Activated naive CD4-positive, alpha-beta T cell treated with anti-CD3 and anti-CD28 coated beads, Interleukin-2, amount 50 U/mL, for 24 hours (primary cell): Measurements from ENCODE around the gene ATP6V0E1.

Source experiments
- H3K27ac Mint-ChIP-seq: one replicate; pipeline ENCODE4 v1.8.0; 2021; ENCODE audit warnings: mild to moderate bottlenecking, mixed read lengths
- H3K27me3 Mint-ChIP-seq: one replicate; pipeline ENCODE4 v1.8.0; 2021; ENCODE audit warnings: mixed read lengths
- H3K36me3 Mint-ChIP-seq: one replicate; pipeline ENCODE4 v1.8.0; 2021; ENCODE audit warnings: mixed read lengths
- H3K4me1 Mint-ChIP-seq: one replicate; pipeline ENCODE4 v1.8.0; 2021; ENCODE audit warnings: mixed read lengths
- H3K4me3 Mint-ChIP-seq: one replicate; pipeline ENCODE4 v1.8.0; 2021; ENCODE audit warnings: mild to moderate bottlenecking, mixed read lengths
- H3K9me3 Mint-ChIP-seq: one replicate; pipeline ENCODE4 v1.8.0; 2021; ENCODE audit warnings: mixed read lengths

The ATP6V0E1 gene

DNA sequence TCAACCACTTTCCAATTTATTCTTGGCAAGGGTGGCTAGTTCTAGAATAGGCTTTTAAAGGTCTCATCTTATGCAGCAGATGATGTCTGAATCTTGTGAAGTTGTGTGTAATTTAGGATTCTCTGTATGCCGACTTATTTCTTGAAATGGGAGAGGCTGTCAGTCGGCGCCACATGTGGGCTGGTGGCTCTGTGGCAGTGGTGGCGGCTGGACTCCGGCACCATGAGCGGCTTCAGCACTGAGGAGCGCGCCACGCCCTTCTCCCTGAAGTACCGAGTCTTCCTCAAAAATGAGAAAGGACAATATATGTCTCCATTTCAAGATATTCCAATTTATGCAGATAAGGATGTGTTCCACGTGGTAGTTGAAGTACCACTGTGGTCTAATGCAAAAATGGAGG, 8.3 kb upstream of the ATP6V0E1 start:
- Mint-ChIP-seq H3K9me3 (no peaks in the 10 kb centered on the region), H3K4me3 (no peak overlapping the region), H3K27ac (no peak overlapping the region), H3K36me3 (no peaks in the 10 kb centered on the region), H3K4me1 (peaks cover 6% of the 10 kb centered on the region), H3K27me3 (peaks cover 2% of the 10 kb centered on the region)

DNA sequence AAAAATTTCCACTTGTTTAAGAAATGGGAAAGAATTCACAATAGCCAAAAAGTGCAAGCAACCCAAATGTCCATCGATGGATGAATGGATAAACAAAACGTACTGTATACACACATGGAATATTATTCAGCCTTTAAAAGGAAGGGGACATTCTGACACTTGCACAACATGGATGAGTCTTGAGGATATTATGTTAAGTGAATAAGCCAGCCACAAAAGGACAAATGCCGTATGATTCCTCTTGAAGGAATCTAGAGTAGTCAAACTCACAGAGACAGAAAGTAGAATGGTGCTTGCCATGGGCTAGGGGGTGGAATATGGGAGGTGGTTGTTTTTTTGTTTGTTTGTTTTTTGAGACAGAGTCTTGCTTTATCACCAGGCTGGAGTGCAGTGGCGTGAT, 3.8 kb upstream of the ATP6V0E1 start:
- no peak overlapping the region for H3K4me3 Mint-ChIP-seq
- no peaks in the 10 kb centered on the region for H3K36me3 Mint-ChIP-seq
- H3K27me3 Mint-ChIP-seq, result no peaks in the 10 kb centered on the region
- H3K27ac Mint-ChIP-seq, result no peak overlapping the region
- H3K4me1 Mint-ChIP-seq, result peaks cover 19% of the 10 kb centered on the region
- no peaks in the 10 kb centered on the region for H3K9me3 Mint-ChIP-seq

DNA sequence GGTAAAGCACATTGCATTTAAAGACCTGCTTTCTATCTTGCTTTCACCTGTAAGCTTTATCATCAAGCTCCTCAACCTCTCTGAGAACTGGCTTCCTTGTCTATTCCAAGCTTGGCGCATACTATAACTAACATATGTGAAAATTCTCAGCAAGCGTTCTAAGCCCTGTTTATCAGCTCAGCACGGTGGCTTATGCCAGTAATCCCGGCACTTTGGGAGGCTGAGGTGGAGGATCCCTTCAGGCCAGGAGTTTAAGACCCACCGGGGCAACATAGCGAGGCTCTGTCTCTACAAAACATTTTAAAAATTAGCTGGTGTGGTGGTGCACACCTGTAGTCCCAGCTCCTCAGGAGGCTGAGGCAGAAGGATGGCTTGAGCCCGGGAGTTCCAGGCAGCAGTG, 1.6 kb upstream of the ATP6V0E1 start:
- H3K9me3 Mint-ChIP-seq, result no peaks in the 10 kb centered on the region
- H3K4me3 Mint-ChIP-seq, result no peak overlapping the region
- peaks cover 37% of the 10 kb centered on the region for H3K4me1 Mint-ChIP-seq
- peaks cover 8% of the 10 kb centered on the region for H3K36me3 Mint-ChIP-seq
- H3K27me3 Mint-ChIP-seq, result no peaks in the 10 kb centered on the region
- H3K27ac Mint-ChIP-seq, result no peak overlapping the region

DNA sequence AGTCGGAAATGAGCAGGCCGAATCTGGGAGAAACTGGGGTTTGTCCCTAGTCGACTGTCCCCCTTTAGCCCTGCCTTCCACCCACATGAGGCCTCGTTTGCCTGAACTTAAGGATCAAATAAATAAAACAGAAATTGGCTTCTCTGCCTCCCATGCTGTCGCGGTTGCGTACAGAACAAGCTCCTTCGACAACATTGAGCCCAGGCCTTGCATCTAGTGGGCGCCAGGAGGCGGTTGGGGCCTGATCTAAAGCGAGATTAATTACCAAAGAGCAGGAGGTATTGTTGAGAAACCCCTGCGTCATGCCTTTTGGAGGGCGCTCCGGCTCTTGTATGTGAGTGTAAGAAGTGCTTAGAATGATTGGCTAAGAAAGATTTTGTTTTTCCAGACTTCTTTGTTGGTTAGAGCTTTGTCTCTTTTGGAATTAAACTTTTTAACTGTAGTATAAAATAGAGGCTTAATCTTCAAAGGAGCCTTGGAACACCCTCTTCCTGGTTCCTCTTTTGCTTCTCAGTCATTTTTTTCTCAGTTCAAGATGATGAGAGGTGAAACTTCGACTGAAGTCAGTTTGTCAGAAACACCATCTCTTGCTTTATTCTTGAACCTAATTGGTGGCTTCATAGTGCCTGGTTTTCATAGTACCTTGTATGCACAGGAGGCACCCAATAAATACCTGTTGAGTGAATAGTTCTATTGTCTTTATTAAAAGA, 828 bp downstream of the ATP6V0E1 start:
- Mint-ChIP-seq H3K27ac (peak overlapping the region; percentile 99), H3K4me1 (peaks cover 48% of the 10 kb centered on the region), H3K9me3 (no peaks in the 10 kb centered on the region), H3K27me3 (no peaks in the 10 kb centered on the region), H3K36me3 (peaks cover 12% of the 10 kb centered on the region), H3K4me3 (peak overlapping the region; percentile 97)

DNA sequence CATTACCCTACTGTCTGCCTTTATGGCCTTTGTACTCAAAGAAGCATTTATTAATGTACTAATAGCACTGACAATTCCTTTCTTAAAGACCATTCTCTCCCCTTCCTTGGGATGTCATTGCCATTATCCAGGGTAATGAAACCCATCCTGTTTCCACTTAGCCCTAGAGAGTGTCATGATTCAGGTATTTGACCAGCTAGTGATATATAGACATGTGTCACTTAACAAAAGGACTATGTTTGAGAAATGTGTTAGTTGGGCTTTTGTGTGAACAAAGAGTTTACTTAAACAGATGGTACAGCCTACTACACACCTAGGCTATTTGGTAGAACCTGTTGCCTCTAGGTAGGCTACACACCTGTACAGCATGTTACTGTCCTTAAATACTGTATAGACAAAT, 2.0 kb downstream of the ATP6V0E1 start:
- Mint-ChIP-seq H3K27me3 (no peaks in the 10 kb centered on the region), H3K4me3 (peak overlapping the region; percentile 80), H3K36me3 (peaks cover 12% of the 10 kb centered on the region), H3K27ac (peak overlapping the region; percentile 91), H3K4me1 (peaks cover 53% of the 10 kb centered on the region), H3K9me3 (no peaks in the 10 kb centered on the region)

DNA sequence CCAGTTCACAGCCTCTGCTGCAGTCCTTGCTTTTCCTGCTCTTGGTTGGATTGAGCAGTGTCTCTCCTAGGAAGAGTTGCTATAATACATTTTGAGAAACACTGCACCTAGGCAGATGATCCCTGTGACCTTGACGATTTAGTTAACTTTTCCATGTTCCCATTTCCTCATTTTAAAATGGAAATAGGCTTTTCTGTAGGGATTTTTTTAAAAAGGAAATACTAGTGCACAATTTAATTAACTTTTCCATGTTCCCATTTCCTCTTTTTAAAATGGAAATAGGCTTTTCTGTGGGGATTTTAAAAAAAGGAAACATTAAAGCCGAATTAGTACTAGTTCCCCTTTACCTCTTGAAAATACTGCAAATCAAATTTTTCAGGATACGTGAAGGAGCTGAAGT, 4.7 kb downstream of the ATP6V0E1 start:
- H3K27ac Mint-ChIP-seq, result no peak overlapping the region
- H3K36me3 Mint-ChIP-seq, result peaks cover 22% of the 10 kb centered on the region
- H3K27me3 Mint-ChIP-seq, result no peaks in the 10 kb centered on the region
- no peaks in the 10 kb centered on the region for H3K9me3 Mint-ChIP-seq
- peaks cover 66% of the 10 kb centered on the region for H3K4me1 Mint-ChIP-seq
- no peak overlapping the region for H3K4me3 Mint-ChIP-seq

DNA sequence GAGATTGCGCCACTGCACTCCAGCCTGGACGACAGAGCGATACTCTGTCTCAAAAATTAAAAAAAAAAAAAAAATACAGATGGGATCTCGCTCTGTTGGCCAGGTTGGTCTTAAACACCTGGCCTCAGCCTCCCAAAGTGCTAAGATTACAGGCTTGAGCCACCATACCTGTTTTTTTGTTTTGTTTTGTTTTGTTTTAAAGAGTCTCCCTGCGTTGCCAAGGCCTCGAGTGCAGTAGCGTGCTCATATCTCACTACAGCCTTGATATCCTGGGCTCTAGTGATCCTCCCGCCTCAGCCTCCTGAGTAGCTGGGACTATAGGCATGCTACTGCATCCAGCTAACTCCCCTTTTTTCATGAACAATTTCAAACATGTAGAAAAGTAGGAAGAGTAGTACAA, 7.2 kb downstream of the ATP6V0E1 start:
- Mint-ChIP-seq H3K4me1 (peaks cover 72% of the 10 kb centered on the region), H3K9me3 (no peaks in the 10 kb centered on the region), H3K4me3 (no peak overlapping the region), H3K27me3 (no peaks in the 10 kb centered on the region), H3K36me3 (peaks cover 23% of the 10 kb centered on the region), H3K27ac (no peak overlapping the region)

DNA sequence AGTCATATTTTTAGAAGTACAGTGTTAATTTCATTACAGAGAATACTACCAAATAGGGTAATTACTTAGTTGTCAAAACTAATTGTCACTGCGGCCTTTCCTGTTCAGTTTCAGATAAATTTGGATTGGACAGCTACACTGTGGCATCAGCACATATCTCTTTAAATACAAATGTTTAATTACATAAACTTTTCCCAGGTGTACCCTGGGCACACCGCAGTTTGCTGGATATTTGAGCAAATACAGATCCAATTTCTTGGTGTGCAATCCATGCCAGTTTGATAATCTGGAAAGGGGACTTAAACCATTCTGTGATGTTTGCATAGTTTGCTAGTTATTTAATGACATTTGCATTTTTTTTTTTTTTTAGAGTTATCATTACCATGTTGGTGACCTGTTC, 10.8 kb downstream of the ATP6V0E1 start:
- H3K4me3 Mint-ChIP-seq, result no peak overlapping the region
- H3K27me3 Mint-ChIP-seq, result no peaks in the 10 kb centered on the region
- peaks cover 64% of the 10 kb centered on the region for H3K4me1 Mint-ChIP-seq
- no peaks in the 10 kb centered on the region for H3K9me3 Mint-ChIP-seq
- H3K27ac Mint-ChIP-seq, result no peak overlapping the region
- peaks cover 20% of the 10 kb centered on the region for H3K36me3 Mint-ChIP-seq

DNA sequence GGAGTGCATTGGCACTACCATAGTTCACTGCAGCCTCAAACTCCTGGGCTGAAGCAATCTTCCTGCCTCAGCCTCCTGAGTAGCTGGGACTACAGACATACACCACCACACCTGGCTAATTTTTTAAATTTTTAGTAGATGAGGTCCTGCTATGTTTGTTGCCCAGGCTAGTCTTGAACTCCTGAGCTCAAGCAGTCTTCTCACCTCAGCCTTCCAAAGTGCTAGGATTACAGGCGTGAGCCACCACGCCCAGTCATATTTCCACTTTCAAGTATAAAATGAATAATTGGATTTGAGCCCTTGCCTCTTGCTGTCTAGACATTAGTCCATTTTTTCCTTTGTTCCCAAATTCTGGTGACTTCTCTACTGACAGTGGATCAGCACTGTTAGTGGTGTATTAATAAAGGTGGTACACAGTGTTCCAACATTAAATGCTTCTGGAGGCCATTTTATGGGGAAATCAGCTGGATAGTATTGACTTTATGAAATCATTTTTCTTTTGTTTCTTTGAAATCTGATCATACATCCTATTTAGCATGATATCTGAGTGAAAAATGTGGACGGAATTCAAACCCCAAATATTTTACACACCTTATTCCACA, 15.9 kb downstream of the ATP6V0E1 start:
- Mint-ChIP-seq H3K27me3 (no peaks in the 10 kb centered on the region), H3K4me1 (peaks cover 73% of the 10 kb centered on the region), H3K4me3 (peak overlapping the region; percentile 44), H3K36me3 (peaks cover 15% of the 10 kb centered on the region), H3K9me3 (no peaks in the 10 kb centered on the region), H3K27ac (peak overlapping the region; percentile 77)

DNA sequence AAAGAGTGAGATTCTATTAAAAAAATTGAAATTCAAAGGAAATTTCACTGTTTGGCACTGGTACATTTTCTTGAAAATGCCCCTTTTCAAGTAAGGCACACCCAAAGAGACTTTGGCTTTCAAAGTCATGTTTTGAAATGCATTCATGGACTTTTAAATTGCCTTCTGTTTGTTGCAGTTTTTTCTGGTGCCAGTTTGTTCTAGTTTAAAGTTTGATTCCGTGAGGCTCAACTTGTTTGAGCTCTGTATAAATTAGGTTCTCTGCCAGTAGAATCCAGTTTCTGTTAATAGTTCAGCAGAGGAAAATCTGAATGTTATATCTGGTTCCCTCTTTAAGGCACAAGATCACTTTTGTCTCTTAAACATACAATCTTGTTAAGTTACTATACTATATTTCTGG, 16.4 kb downstream of the ATP6V0E1 start:
- peaks cover 15% of the 10 kb centered on the region for H3K36me3 Mint-ChIP-seq
- H3K9me3 Mint-ChIP-seq, result no peaks in the 10 kb centered on the region
- peaks cover 78% of the 10 kb centered on the region for H3K4me1 Mint-ChIP-seq
- no peaks in the 10 kb centered on the region for H3K27me3 Mint-ChIP-seq
- H3K4me3 Mint-ChIP-seq, result no peak overlapping the region
- peak overlapping the region; percentile 81 for H3K27ac Mint-ChIP-seq

DNA sequence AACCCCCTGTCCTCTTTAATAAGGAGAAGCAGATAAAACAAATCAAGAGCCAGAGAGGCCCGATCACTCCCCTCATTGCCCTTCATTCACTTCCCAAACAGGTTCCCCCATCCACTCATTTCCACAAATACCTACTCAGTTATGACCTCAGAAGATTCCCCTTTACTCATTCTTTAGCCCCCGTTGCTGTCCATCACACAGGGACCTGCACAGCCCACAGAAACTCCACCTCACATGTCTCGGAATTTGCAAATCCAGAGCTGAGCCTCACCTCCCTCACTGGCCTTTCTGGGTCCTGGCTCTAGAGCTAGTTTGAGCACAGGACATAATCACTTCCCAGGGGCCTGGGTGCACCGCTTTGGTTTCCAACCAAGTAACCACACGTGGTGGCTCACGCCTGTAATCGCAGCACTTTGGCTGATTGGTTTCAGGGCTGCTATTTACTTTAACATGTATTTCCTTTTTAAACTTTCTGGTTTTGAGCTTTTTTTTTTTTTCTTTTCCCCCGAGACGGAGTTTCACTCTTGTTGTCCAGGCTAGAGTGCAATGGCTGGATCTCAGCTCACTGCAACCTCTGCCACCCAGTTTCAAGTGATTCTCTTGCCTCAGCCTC, 17.8 kb downstream of the ATP6V0E1 start:
- peak overlapping the region; percentile 39 for H3K4me3 Mint-ChIP-seq
- H3K4me1 Mint-ChIP-seq, result peaks cover 82% of the 10 kb centered on the region
- H3K9me3 Mint-ChIP-seq, result no peaks in the 10 kb centered on the region
- peak overlapping the region; percentile 79 for H3K27ac Mint-ChIP-seq
- peaks cover 15% of the 10 kb centered on the region for H3K36me3 Mint-ChIP-seq
- no peaks in the 10 kb centered on the region for H3K27me3 Mint-ChIP-seq

DNA sequence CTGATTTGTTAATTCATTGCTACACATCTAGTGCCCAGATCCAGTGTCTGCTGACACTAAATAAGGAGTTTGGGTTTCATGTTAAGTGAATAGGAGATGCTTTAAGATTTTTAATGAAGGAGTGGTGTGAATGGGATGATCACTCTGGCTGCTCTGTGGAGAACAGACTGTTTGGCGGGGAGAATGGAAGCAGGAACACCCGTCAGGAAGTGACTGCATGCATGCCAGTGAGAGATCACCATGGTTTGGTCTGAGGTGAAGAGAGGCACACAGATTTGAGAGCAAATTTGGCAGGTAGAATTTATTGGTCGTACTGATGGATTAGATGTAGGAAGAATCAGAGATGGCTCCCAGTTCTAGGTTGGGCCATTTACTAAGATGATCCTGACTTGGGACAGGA, 19.8 kb downstream of the ATP6V0E1 start:
- Mint-ChIP-seq H3K4me1 (peaks cover 91% of the 10 kb centered on the region), H3K27me3 (no peaks in the 10 kb centered on the region), H3K27ac (peak overlapping the region; percentile 24), H3K9me3 (no peaks in the 10 kb centered on the region), H3K4me3 (peak overlapping the region; percentile 11), H3K36me3 (peaks cover 14% of the 10 kb centered on the region)

DNA sequence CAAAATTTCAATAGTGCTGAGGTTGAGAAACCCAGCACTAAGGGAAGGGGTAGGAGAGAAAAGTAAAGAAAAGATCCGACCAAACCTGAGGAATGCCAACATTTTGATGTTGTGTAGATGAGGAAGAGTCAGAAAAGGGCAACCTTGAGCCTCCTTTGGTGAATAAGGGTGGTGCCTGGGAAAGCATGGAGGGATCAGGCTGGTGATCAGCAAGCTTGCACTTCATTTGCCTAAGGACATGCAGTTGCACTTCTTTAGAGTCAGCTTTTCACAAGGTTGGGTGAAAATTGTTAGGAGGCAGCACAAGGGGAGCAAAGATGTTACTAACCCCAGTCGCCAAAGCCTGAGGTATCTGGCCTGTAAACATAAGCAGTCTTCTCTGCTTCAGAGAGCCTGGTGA, 20.4 kb downstream of the ATP6V0E1 start:
- Mint-ChIP-seq H3K27ac (peak overlapping the region; percentile 73), H3K9me3 (no peaks in the 10 kb centered on the region), H3K4me3 (no peak overlapping the region), H3K27me3 (no peaks in the 10 kb centered on the region), H3K36me3 (peaks cover 14% of the 10 kb centered on the region), H3K4me1 (peaks cover 86% of the 10 kb centered on the region)

DNA sequence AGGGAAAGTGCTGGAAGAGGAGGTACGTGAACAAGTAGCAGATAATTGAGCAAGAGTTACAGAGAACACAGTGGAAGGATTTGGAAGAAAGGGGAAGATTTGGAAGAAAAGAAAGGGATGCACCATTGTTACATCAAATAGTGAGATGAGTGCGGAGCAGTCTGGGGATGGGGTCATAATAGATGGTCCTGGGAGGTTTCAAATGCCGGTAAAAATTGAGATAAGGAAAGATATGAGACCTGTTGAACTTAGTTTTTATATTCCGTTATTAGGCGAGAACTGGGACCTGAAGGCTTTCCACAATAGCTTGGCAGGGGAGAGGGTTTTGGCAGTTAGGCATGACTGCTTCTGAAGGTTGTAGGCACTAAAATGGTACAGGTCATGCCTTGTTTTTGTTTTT, 20.9 kb downstream of the ATP6V0E1 start:
- Mint-ChIP-seq H3K9me3 (no peaks in the 10 kb centered on the region), H3K27me3 (no peaks in the 10 kb centered on the region), H3K27ac (peak overlapping the region; percentile 73), H3K36me3 (peaks cover 14% of the 10 kb centered on the region), H3K4me3 (no peak overlapping the region), H3K4me1 (peaks cover 82% of the 10 kb centered on the region)

DNA sequence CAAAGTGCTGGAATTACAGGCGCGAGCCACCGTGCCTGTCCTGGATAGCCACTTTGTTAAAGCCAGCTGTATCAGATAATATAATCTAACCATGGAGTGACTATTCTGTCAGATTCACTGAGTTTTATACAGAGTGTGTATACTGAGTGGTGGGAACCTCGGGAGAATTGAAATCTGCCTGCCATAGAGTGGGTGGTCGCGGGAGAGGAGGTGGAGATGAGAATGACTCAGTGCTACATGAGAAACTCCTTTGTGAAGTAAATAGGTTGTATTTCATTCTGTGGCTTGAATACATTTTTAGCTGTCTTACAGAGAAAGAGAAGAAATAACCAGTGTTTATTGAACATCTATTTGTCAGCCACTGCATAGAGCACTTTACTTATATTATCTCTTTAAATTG, 26.4 kb downstream of the ATP6V0E1 start:
- no peaks in the 10 kb centered on the region for H3K9me3 Mint-ChIP-seq
- peaks cover 69% of the 10 kb centered on the region for H3K4me1 Mint-ChIP-seq
- H3K27ac Mint-ChIP-seq, result peak overlapping the region; percentile 8
- no peak overlapping the region for H3K4me3 Mint-ChIP-seq
- peaks cover 12% of the 10 kb centered on the region for H3K36me3 Mint-ChIP-seq
- H3K27me3 Mint-ChIP-seq, result no peaks in the 10 kb centered on the region
